Measurements from ENCODE around the gene FAM229A.

FAM229A gene

GRCh38 chr1:32318127-32318869 lies 44.0 kb downstream of the FAM229A start:
- Histone ChIP-seq H3K4ac (ENCODE audit: low read depth in 1 of 2, low read length in 2 of 2) (no peak overlapping the region), H3K23ac (ENCODE audit: low read length in 2 of 2) (no peak overlapping the region), H3K14ac (ENCODE audit: low read length in 2 of 2) (no peak overlapping the region), H3K4me2 (ENCODE audit: low read length, poor library complexity, severe bottlenecking) (no peak overlapping the region), H4K91ac (ENCODE audit: low read length) (no peak overlapping the region), H3K36me3 (ENCODE audit: control insufficient read depth in 1 of 2, insufficient read depth in 2 of 2, low read depth in 1 of 2, low read length in 2 of 2) (peaks cover 24 to 39% of the 10 kb centered on the region in 2 experiments), H3K4me1 (ENCODE audit: control insufficient read depth, insufficient read depth, low read depth, low read length) (peaks cover 3% of the 10 kb centered on the region), H3K27me3 (ENCODE audit: control insufficient read depth in 1 of 2, insufficient read depth in 1 of 2, low read length in 2 of 2) (no peaks in the 10 kb centered on the region), H3K9me3 (ENCODE audit: control insufficient read depth, low read length) (no peaks in the 10 kb centered on the region), H2BK5ac (ENCODE audit: low read depth, low read length, poor library complexity, severe bottlenecking) (no peak overlapping the region), H2BK12ac (ENCODE audit: low read length in 2 of 2) (no peak overlapping the region), H3K27ac (ENCODE audit: low read length, poor library complexity, severe bottlenecking) (no peak overlapping the region), H2AFZ (ENCODE audit: low read depth, low read length) (no peak overlapping the region), H3K79me1 (replicated peaks; ENCODE audit: low read length, poor library complexity, severe bottlenecking) (peaks cover 23% of the 10 kb centered on the region), H4K8ac (ENCODE audit: low read length) (no peak overlapping the region), H3K9ac (ENCODE audit: low read length) (no peak overlapping the region), H2BK120ac (ENCODE audit: low read depth, low read length) (no peak overlapping the region), H2BK15ac (ENCODE audit: low read depth, poor library complexity, severe bottlenecking) (no peak overlapping the region), H3K18ac (ENCODE audit: low read depth in 1 of 2, low read length in 2 of 2) (no peak overlapping the region), H2AK5ac (ENCODE audit: low read length, severe bottlenecking) (no peak overlapping the region), H3K4me3 (ENCODE audit: insufficient read depth in 1 of 2, low read depth in 1 of 2, low read length in 2 of 2) (no peak overlapping the region)
- DNase-seq = no peak
- WGBS = 94% methylated on average over 10 of the region's 10 CpGs

- WGBS = 100% methylated on average over 1 of the region's 3 CpGs
- H3K23ac ChIP-seq (ENCODE audit: low read length in 2 of 2) = no peak overlapping the region
- no peak overlapping the region for H4K8ac ChIP-seq (ENCODE audit: low read length)
- no peaks in the 10 kb centered on the region for H3K9me3 ChIP-seq (ENCODE audit: control insufficient read depth, low read length)
- no peak overlapping the region for H3K18ac ChIP-seq (ENCODE audit: low read depth in 1 of 2, low read length in 2 of 2)
- H3K4me1 ChIP-seq (ENCODE audit: control insufficient read depth, insufficient read depth, low read depth, low read length) = peaks cover 4% of the 10 kb centered on the region
- H3K4ac ChIP-seq (ENCODE audit: low read depth in 1 of 2, low read length in 2 of 2) = no peak overlapping the region
- H2BK15ac ChIP-seq (ENCODE audit: low read depth, poor library complexity, severe bottlenecking) = no peak overlapping the region
- H3K27ac ChIP-seq (ENCODE audit: low read length, poor library complexity, severe bottlenecking) = no peak overlapping the region
- H2BK12ac ChIP-seq (ENCODE audit: low read length in 2 of 2) = no peak overlapping the region
- H2AFZ ChIP-seq (ENCODE audit: low read depth, low read length) = no peak overlapping the region
- H3K9ac ChIP-seq (ENCODE audit: low read length) = no peak overlapping the region
- H3K14ac ChIP-seq (ENCODE audit: low read length in 2 of 2) = no peak overlapping the region
- DNase-seq = no peak
- no peak overlapping the region for H3K4me3 ChIP-seq (ENCODE audit: insufficient read depth in 1 of 2, low read depth in 1 of 2, low read length in 2 of 2)
- no peak overlapping the region for H4K91ac ChIP-seq (ENCODE audit: low read length)
- H3K27me3 ChIP-seq (ENCODE audit: control insufficient read depth in 1 of 2, insufficient read depth in 1 of 2, low read length in 2 of 2) = no peaks in the 10 kb centered on the region
- no peak overlapping the region for H2AK5ac ChIP-seq (ENCODE audit: low read length, severe bottlenecking)
- H2BK120ac ChIP-seq (ENCODE audit: low read depth, low read length) = no peak overlapping the region
- no peak overlapping the region for H3K4me2 ChIP-seq (ENCODE audit: low read length, poor library complexity, severe bottlenecking)
- H3K79me1 ChIP-seq (replicated peaks; ENCODE audit: low read length, poor library complexity, severe bottlenecking) = peaks cover 20% of the 10 kb centered on the region
- H2BK5ac ChIP-seq (ENCODE audit: low read depth, low read length, poor library complexity, severe bottlenecking) = no peak overlapping the region
- peaks cover 20 to 35% of the 10 kb centered on the region in 2 experiments for H3K36me3 ChIP-seq (ENCODE audit: control insufficient read depth in 1 of 2, insufficient read depth in 2 of 2, low read depth in 1 of 2, low read length in 2 of 2)
Measured at GRCh38 chr1:32316903-32317277, 45.4 kb downstream of the FAM229A start.

GRCh38 chr1:32311709-32312393 lies 50.4 kb downstream of the FAM229A start:
- Histone ChIP-seq H2BK120ac (ENCODE audit: low read depth, low read length) (no peak overlapping the region), H3K4me2 (ENCODE audit: low read length, poor library complexity, severe bottlenecking) (no peak overlapping the region), H3K27ac (ENCODE audit: low read length, poor library complexity, severe bottlenecking) (no peak overlapping the region), H3K18ac (ENCODE audit: low read depth in 1 of 2, low read length in 2 of 2) (no peak overlapping the region), H3K4me1 (ENCODE audit: control insufficient read depth, insufficient read depth, low read depth, low read length) (peaks cover 4% of the 10 kb centered on the region), H3K14ac (ENCODE audit: low read length in 2 of 2) (no peak overlapping the region), H3K9ac (ENCODE audit: low read length) (no peak overlapping the region), H4K91ac (ENCODE audit: low read length) (no peak overlapping the region), H3K79me1 (replicated peaks; ENCODE audit: low read length, poor library complexity, severe bottlenecking) (peaks cover 11% of the 10 kb centered on the region), H3K4ac (ENCODE audit: low read depth in 1 of 2, low read length in 2 of 2) (no peak overlapping the region), H4K8ac (ENCODE audit: low read length) (no peak overlapping the region), H3K27me3 (ENCODE audit: control insufficient read depth in 1 of 2, insufficient read depth in 1 of 2, low read length in 2 of 2) (no peaks in the 10 kb centered on the region), H2BK12ac (ENCODE audit: low read length in 2 of 2) (no peak overlapping the region), H3K4me3 (ENCODE audit: insufficient read depth in 1 of 2, low read depth in 1 of 2, low read length in 2 of 2) (no peak overlapping the region), H2BK15ac (ENCODE audit: low read depth, poor library complexity, severe bottlenecking) (no peak overlapping the region), H2AFZ (ENCODE audit: low read depth, low read length) (no peak overlapping the region), H2AK5ac (ENCODE audit: low read length, severe bottlenecking) (no peak overlapping the region), H3K23ac (ENCODE audit: low read length in 2 of 2) (no peak overlapping the region), H2BK5ac (ENCODE audit: low read depth, low read length, poor library complexity, severe bottlenecking) (no peak overlapping the region), H3K9me3 (ENCODE audit: control insufficient read depth, low read length) (no peaks in the 10 kb centered on the region), H3K36me3 (ENCODE audit: control insufficient read depth in 1 of 2, insufficient read depth in 2 of 2, low read depth in 1 of 2, low read length in 2 of 2) (peaks cover 3 to 12% of the 10 kb centered on the region in 2 experiments)
- WGBS = no CpG with 5 or more reads among the region's 2 CpGs
- DNase-seq = no peak
